H1 (cell line): ENCODE results near the gene CELF1. TPM values are rescaled to one million over a fixed set of nuclear protein-coding genes. Genes with fewer than 3 reads are reported as not detected.

ENCODE experiments used
- CTCF ChIA-PET: fragments of 300-600 bp; sonication (Branson Sonifier 250); formaldehyde crosslinking; loops from one replicate; lab custom pipeline; 2021; ENCODE audit not compliant: partially characterized antibody; lab: Charles Lee
- POLR2A ChIA-PET: fragments of 300-600 bp; sonication (Branson Sonifier 250); formaldehyde crosslinking; loops from one replicate; lab custom pipeline; 2021; ENCODE audit warnings: inconsistent platforms; ENCODE audit not compliant: partially characterized antibody; lab: Charles Lee
- DNase-seq, 2 experiments: peaks; one replicate each; pipeline versions ENCODE4 v3.0.0 to v3.0.0-alpha.2; 2010 to 2022; ENCODE audit warnings: low spot score in 2 of 2, low read depth in 1 of 2, mixed read lengths in 1 of 2
- FAIRE-seq: peaks from 2 replicates; lab custom pipeline; 2011; peaks lifted over from hg19 to GRCh38; lab: Jason Lieb, UNC
- H2AFZ ChIP-seq: 2 replicates; pipeline ENCODE4 v1.8.1; 2012; ENCODE audit warnings: low read length, inconsistent platforms
- H2AK5ac ChIP-seq: 2 replicates; pipeline ENCODE4 v1.6.1; 2013; ENCODE audit warnings: low read depth, low read length
- H2BK120ac ChIP-seq: replicated peaks from 2 replicates; pipeline ENCODE3; 2013; ENCODE audit warnings: low read depth, low read length, inconsistent platforms
- H2BK12ac ChIP-seq: 2 replicates; pipeline ENCODE4 v1.6.1; 2013; ENCODE audit warnings: low read depth, low read length
- H2BK15ac ChIP-seq: 2 replicates; pipeline ENCODE4 v1.6.1; 2013; ENCODE audit warnings: low read length
- H2BK20ac ChIP-seq: 2 replicates; pipeline ENCODE4 v1.6.1; 2013; ENCODE audit warnings: low read length
- H2BK5ac ChIP-seq: 2 replicates; pipeline ENCODE4 v1.6.1; 2013; ENCODE audit warnings: low read depth, low read length
- H3K14ac ChIP-seq: 2 replicates; pipeline ENCODE4 v1.6.1; 2013; ENCODE audit warnings: inconsistent platforms; ENCODE audit not compliant: insufficient read length
- H3K18ac ChIP-seq: 2 replicates; pipeline ENCODE4 v1.6.1; 2013; ENCODE audit warnings: low read length; ENCODE audit errors: extremely low read depth
- H3K23ac ChIP-seq: 2 replicates; pipeline ENCODE4 v1.6.1; 2013; ENCODE audit warnings: inconsistent platforms; ENCODE audit not compliant: insufficient read length
- H3K23me2 ChIP-seq: 2 replicates; pipeline ENCODE4 v1.6.1; 2013; ENCODE audit warnings: low read depth, low read length
- H3K27ac ChIP-seq: 2 replicates; pipeline ENCODE4 v1.6.1; 2011; ENCODE audit warnings: low read depth, low read length, inconsistent platforms
- H3K27me3 ChIP-seq, 4 experiments: replicated peaks in 1 of 4; 1 replicate in 1 of 4; 2 replicates in 3 of 4; pipeline versions ENCODE4 v1.6.1 to v1.8.1; 2011 to 2013; ENCODE audit warnings: low read length in 3 of 4, mild to moderate bottlenecking in 3 of 4, inconsistent platforms in 2 of 4, mixed read lengths in 2 of 4, moderate library complexity in 1 of 4; ENCODE audit not compliant: control insufficient read depth in 3 of 4, insufficient read depth in 3 of 4; ENCODE audit errors: extremely low read depth in 1 of 4
- H3K36me3 ChIP-seq, 4 experiments: 2 replicates each; pipeline versions ENCODE4 v1.6.1 to v1.8.1; 2011 to 2013; ENCODE audit warnings: mild to moderate bottlenecking in 4 of 4, low read length in 3 of 4, moderate library complexity in 2 of 4, control low read depth in 1 of 4, inconsistent platforms in 1 of 4; ENCODE audit not compliant: insufficient read depth in 4 of 4, control insufficient read depth in 2 of 4
- H3K4ac ChIP-seq: replicated peaks from 2 replicates; pipeline ENCODE3; 2013; ENCODE audit warnings: low read length, low read depth, mixed read lengths, inconsistent platforms; ENCODE audit not compliant: insufficient read length
- H3K4me1 ChIP-seq, 4 experiments: replicated peaks in 1 of 4; 1 replicate in 1 of 4; 2 replicates in 3 of 4; pipeline versions ENCODE4 v1.6.1 to v1.8.1; 2011 to 2013; ENCODE audit warnings: low read length in 3 of 4, inconsistent platforms in 2 of 4, mixed read lengths in 1 of 4; ENCODE audit not compliant: insufficient read depth in 4 of 4, control insufficient read depth in 3 of 4
- H3K4me2 ChIP-seq, 2 experiments: 2 replicates each; pipeline versions ENCODE4 v1.6.1 to v1.8.1; 2011 to 2013; ENCODE audit warnings: low read depth in 2 of 2, low read length in 2 of 2, control low read depth in 1 of 2, inconsistent platforms in 1 of 2, mild to moderate bottlenecking in 1 of 2; ENCODE audit not compliant: insufficient read depth in 1 of 2
- H3K4me3 ChIP-seq, 4 experiments: fragments of 200-600, 300-600 bp in 1 of 4; sonication (generic), shearing (Covaris generic), sonication (Bioruptor Twin) in 1 of 4; 2 replicates each; pipeline versions ENCODE4 v1.5.1 to v1.8.1; 2011 to 2016; ENCODE audit warnings: low read length in 4 of 4, low read depth in 3 of 4, control low read depth in 2 of 4, inconsistent platforms in 2 of 4, mild to moderate bottlenecking in 2 of 4, mixed read lengths in 1 of 4, moderate library complexity in 1 of 4; ENCODE audit not compliant: insufficient read depth in 2 of 4; ENCODE audit errors: extremely low read depth in 1 of 4
- H3K56ac ChIP-seq: replicated peaks from 2 replicates; pipeline ENCODE3; 2013; ENCODE audit warnings: low read depth, mild to moderate bottlenecking, mixed read lengths, low read length, inconsistent platforms; ENCODE audit not compliant: insufficient read length
- H3K79me1 ChIP-seq: 2 replicates; pipeline ENCODE4 v1.6.1; 2013; ENCODE audit warnings: low read depth, low read length, control low read depth
- H3K79me2 ChIP-seq, 2 experiments: 2 replicates each; pipeline versions ENCODE4 v1.6.1 to v1.8.1; 2012 to 2013; ENCODE audit warnings: low read length in 2 of 2, mild to moderate bottlenecking in 2 of 2, inconsistent platforms in 1 of 2; ENCODE audit not compliant: insufficient read depth in 2 of 2, control insufficient read depth in 1 of 2
- H3K9ac ChIP-seq, 4 experiments: replicated peaks in 1 of 4; 1 replicate in 1 of 4; 2 replicates in 3 of 4; pipeline versions ENCODE4 v1.6.1 to v1.8.1; 2011 to 2013; ENCODE audit warnings: low read depth in 3 of 4, low read length in 3 of 4, control low read depth in 2 of 4, mild to moderate bottlenecking in 2 of 4, moderate library complexity in 2 of 4, inconsistent platforms in 1 of 4; ENCODE audit errors: extremely low read depth in 1 of 4
- H3K9me3 ChIP-seq, 2 experiments: 2 replicates each; pipeline versions ENCODE4 v1.6.1 to v1.8.1; 2012 to 2013; ENCODE audit warnings: mild to moderate bottlenecking in 2 of 2, moderate library complexity in 2 of 2, control low read depth in 1 of 2, inconsistent platforms in 1 of 2, low read depth in 1 of 2, low read length in 1 of 2, mixed read lengths in 1 of 2; ENCODE audit not compliant: insufficient read depth in 2 of 2
- H4K20me1 ChIP-seq, 2 experiments: replicated peaks in 1 of 2; 2 replicates each; pipeline versions ENCODE3 to v1.8.1; 2011 to 2013; ENCODE audit warnings: inconsistent platforms in 2 of 2, low read length in 2 of 2, mild to moderate bottlenecking in 1 of 2; ENCODE audit not compliant: insufficient read depth in 2 of 2, control insufficient read depth in 1 of 2
- H4K5ac ChIP-seq: 2 replicates; pipeline ENCODE4 v1.6.1; 2013; ENCODE audit warnings: low read length, low read depth, mixed read lengths, inconsistent platforms; ENCODE audit not compliant: insufficient read length
- H4K8ac ChIP-seq: 2 replicates; pipeline ENCODE4 v1.8.0; 2013; ENCODE audit warnings: mild to moderate bottlenecking, moderate library complexity, low read length, inconsistent platforms; ENCODE audit not compliant: insufficient read depth; ENCODE audit errors: extremely low read depth
- H4K91ac ChIP-seq: replicated peaks from 2 replicates; pipeline ENCODE3; 2013; ENCODE audit warnings: low read length, mixed read lengths, inconsistent platforms; ENCODE audit not compliant: insufficient read length
- CHD1 ChIP-seq: IDR thresholded peaks from 2 replicates; pipeline ENCODE4 v1.6.1; 2012; ENCODE audit warnings: low read depth, low read length, improper control_type of control experiment
- E2F6 ChIP-seq: IDR thresholded peaks from 2 replicates; pipeline ENCODE4 v1.6.1; 2012; ENCODE audit warnings: inconsistent platforms
- KDM5A ChIP-seq: fragments of 200-600 bp; IDR thresholded peaks from 2 replicates; pipeline ENCODE4 v1.7.1; 2012; ENCODE audit warnings: mild to moderate bottlenecking, low read length, inconsistent platforms, mixed read lengths
- PHF8 ChIP-seq: fragments of 200-600 bp; sonication (generic); conservative IDR thresholded peaks from 2 replicates; pipeline ENCODE4 v1.7.1; 2012; ENCODE audit warnings: low read depth, mild to moderate bottlenecking, inconsistent platforms, low read length, moderate library complexity
- POLR2AphosphoS5 ChIP-seq: IDR thresholded peaks from 2 replicates; pipeline ENCODE4 v1.6.1; 2011; ENCODE audit warnings: low read depth, low read length
- SIRT6 ChIP-seq: IDR thresholded peaks from one replicate; pipeline ENCODE4 v1.7.1; 2012; ENCODE audit warnings: low read length, inconsistent platforms
- whole genome bisulfite sequencing, 2 experiments: shearing (Covaris generic) in 1 of 2; methylation state at CpG; one replicate each; pipeline versions ENCODE4 v1.1.6 to v1.1.7; 2013 to 2015; ENCODE audit warnings: low lambda C conversion rate in 2 of 2, mixed read lengths in 2 of 2, inconsistent platforms in 1 of 2, low coverage in 1 of 2, missing lambda C conversion rate in 1 of 2; ENCODE audit not compliant: insufficient replicate concordance in 2 of 2, insufficient coverage in 1 of 2, insufficient read length in 1 of 2; ENCODE audit errors: extremely low coverage in 1 of 2, missing lambda C conversion rate in 1 of 2; 5-methylcytosine and 5-hydroxymethylcytosine counted together
- polyA plus RNA-seq, 7 experiments: library from polyadenylated mRNA; depleted of rRNA in 3 of 7; stranded (reverse) in 5 of 7; unstranded in 2 of 7; fragments of >200 nt in 5 of 7; fragments of 200-250 nt in 2 of 7; gene quantifications; 1 replicate in 5 of 7; 2 replicates in 1 of 7; 4 replicates in 1 of 7; pipeline versions ENCODE4 v1.2.1 to v1.2.3, GENCODE V29; 2011 to 2013; ENCODE audit warnings: missing spikeins in 2 of 7, mixed read lengths in 2 of 7
- total RNA-seq: library from RNA; stranded (reverse); fragmentation: NEBNext Ultra II Directional; extraction: Animal tissue kit (Norgen Biotek cat#: 25700); gene quantifications from 2 replicates; pipeline ENCODE4 v1.2.1, GENCODE V29; 2021

Gene CELF1
- total and polyA plus RNA-seq, 2 of the 8 experiments (the other 6 are each of a cell fraction or from before 2014, with no cell fraction given): 131 to 197 TPM

GRCh38 chr11:47466201-47466600, 86.7 kb downstream of the CELF1 start:
- no peak overlapping the region for H3K27ac ChIP-seq
- no peak overlapping the region; the same call in 1 of the 2 replicates for H4K8ac ChIP-seq
- no peak overlapping the region for H3K9ac ChIP-seq
- H2BK12ac ChIP-seq: no peak overlapping the region
- FAIRE-seq (no peak), DNase-seq (no peak)
- POLR2A ChIA-PET: interaction anchor here (0.9 to 1.7 kb wide), 3 partner anchors 11 to 111 kb away, joined by 3 to 6 read pairs (median 3); no protein-coding TSS in a partner anchor
- H3K36me3 ChIP-seq: peaks cover under 1 to 40% (median 12%) of the 10 kb centered on the region in 4 experiments; a peak in 6 of 8 replicates
- no peak overlapping the region for H3K18ac ChIP-seq
- peaks cover 11 to 37% (median 22%) of the 10 kb centered on the region in 4 experiments for H3K4me1 ChIP-seq
- H4K20me1 ChIP-seq: peaks cover 0 to 18% of the 10 kb centered on the region in 2 experiments
- no peak overlapping the region for H4K5ac ChIP-seq
- no peak overlapping the region for H2BK120ac ChIP-seq
- no peaks in the 10 kb centered on the region for H3K27me3 ChIP-seq
- no peak overlapping the region for H4K91ac ChIP-seq
- no peak overlapping the region for H2BK5ac ChIP-seq
- no peak overlapping the region for H3K4me2 ChIP-seq
- WGBS, 2 experiments: 90% methylated on average over 5 of the region's 5 CpGs; no CpG with 5 or more reads in 1 of the 2 experiments
- no peak overlapping the region for H3K23ac ChIP-seq
- H3K4ac ChIP-seq: no peak overlapping the region
- no peak overlapping the region for H2BK15ac ChIP-seq
- H3K9me3 ChIP-seq: no peaks in the 10 kb centered on the region
- H3K4me3 ChIP-seq: no peak overlapping the region
- peaks cover 10% of the 10 kb centered on the region for H3K79me1 ChIP-seq
- no peak overlapping the region for H3K14ac ChIP-seq
- H3K23me2 ChIP-seq: no peaks in the 10 kb centered on the region
- CTCF ChIA-PET: interaction anchor here (0.6 to 1.4 kb wide), 4 partner anchors 54 to 569 kb away, joined by 3 to 6 read pairs (median 3); no protein-coding TSS in a partner anchor
- H3K56ac ChIP-seq: no peak overlapping the region
- H3K79me2 ChIP-seq: peaks cover 0 to 16% of the 10 kb centered on the region in 2 experiments; a peak in 2 of 4 replicates
- no peak overlapping the region for H2BK20ac ChIP-seq
- no peak overlapping the region for H2AFZ ChIP-seq
- TF ChIP-seq SIRT6 (no peak), PHF8 (no peak), KDM5A (no peak), CHD1 (no peak), POLR2AphosphoS5 (no peak), E2F6 (no peak)
- no peak overlapping the region for H2AK5ac ChIP-seq
